Activated naive CD8-positive, alpha-beta T cell treated with anti-CD3 and anti-CD28 coated beads, Interleukin-2, amount 50 U/mL, for 16 hours (primary cell): ENCODE data around the gene XIST.
"Not testable (repeated sequence)": the region's sequence is repeated elsewhere in the genome, so short reads cannot be mapped to it uniquely, and the experiment has no call there.

ENCODE experiments used
- DNase-seq: peaks from one replicate; pipeline ENCODE4 v3.0.0-alpha.2; 2020; ENCODE audit warnings: low read depth, low spot score

The XIST gene

DNA sequence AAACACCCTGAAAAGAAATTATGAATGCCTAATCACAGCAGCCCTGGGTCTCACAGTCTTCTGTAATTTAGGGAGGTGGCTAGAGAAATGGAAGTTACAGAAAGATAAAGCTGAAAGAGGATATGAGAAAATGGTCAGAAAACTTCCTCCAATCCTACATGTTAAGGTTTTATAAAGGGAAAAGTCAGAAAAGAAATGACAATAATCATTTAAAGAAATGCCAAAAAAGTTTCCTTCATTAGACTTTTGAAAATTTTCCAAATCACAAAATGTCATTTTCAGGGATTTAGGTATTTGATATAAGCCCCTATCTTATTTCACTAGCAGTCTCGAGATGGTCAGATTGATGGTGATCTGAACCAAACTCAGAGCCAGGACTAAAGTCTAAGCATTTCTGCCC is 13.4 kb downstream of the XIST start:
- no peak for DNase-seq

DNA sequence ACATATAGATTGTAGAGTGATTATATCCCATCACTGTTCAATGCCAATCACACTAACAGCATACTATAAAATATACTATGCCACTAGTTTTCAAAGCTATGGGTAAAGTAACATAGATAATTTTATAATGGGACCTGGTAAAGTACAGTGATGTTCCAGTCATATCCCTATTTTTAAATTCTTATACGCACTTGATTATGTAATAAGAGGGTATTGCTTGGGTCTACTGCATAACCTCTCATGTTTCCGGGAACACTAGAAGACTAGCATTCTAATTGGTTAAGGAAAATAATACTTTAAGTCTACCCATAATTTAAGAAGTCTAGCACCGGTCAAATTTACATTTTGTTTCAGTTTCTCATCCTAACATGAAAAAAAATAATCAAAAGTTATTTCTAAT is 14.4 kb downstream of the XIST start:
- DNase-seq = no peak

DNA sequence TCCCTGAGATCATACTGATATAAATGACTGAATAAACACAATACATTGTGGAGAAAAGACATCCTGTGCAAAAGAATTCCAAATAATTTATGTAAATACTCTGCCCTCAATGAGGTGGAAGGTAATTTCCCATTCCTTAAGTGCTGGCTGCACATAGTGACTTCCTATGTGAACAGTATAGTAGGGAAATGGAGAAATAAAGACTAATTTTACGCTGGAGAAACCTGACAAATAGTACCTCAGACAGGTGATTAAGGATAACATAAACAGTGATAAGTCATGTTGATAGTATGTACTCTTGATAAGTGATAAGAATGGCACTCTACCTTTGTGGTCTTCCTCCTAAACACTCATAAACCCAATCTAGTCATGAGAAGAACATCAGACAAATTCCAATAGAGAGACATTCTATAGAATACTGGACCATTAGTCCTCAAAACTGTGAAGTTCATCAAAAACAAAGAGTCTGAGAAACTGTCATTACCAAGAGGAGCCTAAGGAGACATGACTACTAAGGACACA is 15.5 kb downstream of the XIST start:
- DNase-seq = no peak

DNA sequence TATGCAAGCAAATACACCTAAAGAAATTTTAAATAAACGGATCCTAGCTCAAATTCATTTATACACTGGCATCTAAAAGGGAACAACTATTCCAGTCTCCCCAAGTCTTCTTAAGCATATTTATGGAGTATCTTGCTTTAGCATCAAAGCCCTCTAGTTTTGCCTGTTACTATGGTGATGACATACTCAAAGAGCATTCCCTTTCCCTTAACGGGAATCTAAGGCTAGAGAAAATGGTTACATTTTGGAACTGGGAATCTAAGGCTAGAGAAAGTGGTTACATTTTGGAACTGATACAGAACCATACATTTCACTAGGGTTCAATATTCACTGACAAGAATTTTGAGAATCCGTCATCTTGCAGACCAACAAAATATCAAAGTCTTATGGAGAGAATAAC is 18.3 kb downstream of the XIST start:
- DNase-seq = no peak

DNA sequence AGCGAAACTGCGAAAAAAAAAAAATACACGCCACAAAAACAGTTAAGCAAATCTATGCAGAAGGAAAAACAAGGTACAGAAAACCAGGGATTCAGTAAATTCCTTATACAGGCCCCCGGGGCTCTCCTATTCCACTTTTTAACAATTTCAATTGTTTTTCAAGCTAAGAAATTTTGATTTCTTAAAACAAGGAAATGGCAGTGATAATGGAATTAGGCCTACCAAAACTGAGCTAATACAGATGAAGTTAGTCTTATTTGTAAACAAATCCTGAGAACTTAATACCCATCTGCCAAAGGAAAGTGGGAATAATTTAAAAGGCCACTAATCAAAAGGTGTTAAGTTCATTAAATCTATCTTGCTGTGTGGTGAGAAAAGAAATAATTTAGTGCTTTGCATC is 20.2 kb downstream of the XIST start:
- no peak for DNase-seq

DNA sequence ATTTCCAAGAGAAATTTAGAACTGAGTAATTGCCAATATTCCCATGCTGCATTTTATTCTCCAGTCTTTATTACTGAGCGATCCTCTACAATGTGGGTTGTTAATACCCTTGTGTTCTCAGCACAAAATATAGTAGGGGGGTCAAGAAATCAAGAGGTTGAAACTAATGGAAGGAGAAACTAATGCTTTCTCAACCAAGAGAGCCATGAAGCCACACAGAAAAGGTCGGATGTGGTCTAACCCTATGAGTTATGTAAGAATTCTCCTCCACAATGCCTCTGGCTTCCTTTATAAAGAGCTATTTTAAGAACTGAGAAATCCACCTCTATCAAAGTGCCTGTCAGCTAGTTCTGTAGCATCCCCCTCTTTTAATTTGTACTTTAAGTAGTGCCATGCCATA is 21.0 kb downstream of the XIST start:
- no peak for DNase-seq

DNA sequence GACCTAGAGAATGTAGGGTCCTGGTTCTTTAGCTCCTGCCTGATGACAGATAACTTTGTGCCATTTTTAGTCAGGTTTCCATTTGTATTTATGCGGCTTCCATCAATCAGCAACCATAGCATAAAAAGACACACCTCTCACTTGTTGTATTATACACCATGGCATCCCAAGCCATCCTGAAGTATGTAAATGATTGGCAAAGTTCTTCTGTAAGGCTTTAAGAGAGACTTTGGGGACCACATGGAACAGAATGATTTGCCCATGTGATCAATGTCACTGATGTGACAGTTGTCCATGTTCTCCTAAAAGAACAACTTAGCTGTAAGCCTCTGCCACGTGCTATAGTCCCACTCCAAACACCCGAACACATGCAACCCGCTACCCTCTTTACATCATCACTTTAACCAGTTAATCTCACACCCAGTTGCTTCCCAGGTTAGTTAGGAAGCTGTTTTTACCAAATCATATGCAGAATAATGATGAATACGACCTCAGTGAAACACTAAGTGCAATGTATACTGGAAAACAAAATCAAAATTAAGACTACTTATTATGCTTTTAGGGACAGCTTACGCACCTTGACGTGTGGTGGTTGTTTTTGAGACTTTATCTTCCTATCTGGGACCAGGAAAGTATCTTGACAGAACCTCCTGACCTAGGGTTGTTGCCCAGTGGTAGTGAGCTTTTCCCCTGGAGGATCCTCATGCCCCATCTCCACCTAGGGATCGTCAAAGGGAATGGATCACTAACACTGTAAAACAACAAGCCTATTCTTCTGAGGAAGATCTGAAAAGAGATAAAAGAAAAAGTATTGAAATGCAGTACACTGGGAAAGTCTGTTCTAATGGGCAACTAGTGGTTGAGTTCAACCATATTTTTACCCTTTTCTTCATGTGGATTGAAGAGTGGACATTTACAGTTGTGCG is 21.8 kb downstream of the XIST start:
- no peak for DNase-seq

DNA sequence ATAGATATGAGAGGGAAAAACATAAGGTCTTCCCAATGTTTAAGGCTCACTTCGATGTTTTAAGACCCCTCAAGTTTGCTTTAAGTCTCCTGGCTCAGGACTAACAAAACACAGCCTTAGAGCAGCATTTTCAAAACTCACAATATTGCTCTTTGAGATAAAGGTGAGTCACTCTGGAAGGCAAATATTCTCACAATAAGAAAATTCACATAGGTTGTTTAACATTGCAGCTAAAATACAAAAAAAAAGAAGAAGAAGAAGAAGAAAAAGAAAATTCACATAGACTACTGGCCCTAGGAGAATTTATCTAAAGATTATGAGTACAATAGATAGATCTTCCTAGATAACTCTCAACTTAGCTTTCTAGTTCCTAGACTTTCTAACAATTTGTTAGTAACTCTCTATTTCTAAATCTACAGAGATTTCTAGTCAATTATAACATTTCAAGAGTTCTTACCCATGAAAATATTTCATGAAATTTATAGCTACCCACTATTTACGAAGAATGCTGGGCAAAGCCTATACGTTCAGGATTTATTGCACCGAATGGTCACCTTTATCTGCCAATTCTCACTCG is 22.5 kb downstream of the XIST start:
- DNase-seq = no peak

DNA sequence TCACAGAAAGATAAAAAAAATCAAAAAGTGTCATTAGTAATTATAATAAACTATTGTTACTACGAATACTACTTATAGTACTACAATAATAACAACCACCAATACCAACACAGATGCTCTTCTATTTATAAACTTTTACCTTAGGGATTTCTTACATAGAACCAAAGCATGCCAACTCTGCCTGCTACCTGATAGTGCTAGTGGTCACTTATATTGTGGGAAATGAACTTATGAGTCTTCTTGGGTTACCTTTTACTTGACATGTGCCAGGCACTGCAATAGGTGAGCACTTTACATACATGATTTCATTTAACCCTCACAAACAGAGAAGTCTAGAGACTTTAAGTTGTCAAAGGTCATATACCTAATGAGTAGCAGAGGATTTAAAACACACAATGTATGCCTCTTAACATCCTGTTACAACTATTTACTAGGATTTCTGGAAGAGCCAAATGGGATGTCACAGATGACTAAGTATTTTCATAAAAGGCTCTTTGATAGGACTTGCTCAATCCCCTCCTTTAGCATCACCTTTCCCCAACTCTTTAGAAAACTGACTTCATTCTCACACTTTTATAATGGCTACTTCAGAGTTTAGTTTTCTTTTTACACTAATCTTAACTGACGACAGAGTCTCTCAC is 24.3 kb downstream of the XIST start:
- no peak for DNase-seq

DNA sequence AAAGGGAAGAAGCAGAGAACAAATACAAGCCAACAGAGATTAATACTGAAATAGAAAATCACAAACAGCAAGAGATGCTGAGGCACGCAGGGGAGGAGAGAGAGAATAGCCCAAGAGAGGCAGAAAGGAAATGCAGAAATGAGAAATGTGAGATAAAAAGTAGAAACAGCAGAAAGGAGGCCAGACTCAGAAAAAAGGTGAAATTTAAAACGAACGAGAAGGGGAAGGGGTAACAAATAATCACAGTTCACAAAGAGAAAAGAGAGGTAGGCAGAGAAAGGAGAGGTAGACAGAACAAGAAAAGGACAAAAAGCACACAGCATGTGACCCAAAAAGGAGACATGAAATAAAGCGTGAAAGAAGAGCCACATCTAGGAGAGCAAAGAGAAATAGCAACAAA is 25.1 kb downstream of the XIST start:
- DNase-seq = no peak

DNA sequence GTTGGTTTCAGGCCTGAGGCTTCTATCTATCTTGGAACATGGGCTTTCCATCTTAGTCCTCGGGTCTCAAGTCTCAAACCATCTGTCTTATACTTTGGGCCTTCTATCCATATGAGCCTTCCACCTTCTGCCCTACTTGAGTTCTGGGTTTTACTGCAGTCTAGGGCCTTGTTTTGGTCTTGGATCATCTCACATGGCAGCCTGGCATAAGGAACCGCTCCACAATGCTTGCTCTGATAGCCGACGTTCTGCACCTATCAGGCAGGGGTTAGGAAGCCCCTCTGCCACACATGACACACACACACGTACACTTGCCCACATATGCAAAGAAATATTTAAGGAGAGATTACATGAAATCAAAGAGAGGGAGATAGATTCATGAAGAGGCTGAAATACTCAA is 25.5 kb downstream of the XIST start:
- no peak for DNase-seq

DNA sequence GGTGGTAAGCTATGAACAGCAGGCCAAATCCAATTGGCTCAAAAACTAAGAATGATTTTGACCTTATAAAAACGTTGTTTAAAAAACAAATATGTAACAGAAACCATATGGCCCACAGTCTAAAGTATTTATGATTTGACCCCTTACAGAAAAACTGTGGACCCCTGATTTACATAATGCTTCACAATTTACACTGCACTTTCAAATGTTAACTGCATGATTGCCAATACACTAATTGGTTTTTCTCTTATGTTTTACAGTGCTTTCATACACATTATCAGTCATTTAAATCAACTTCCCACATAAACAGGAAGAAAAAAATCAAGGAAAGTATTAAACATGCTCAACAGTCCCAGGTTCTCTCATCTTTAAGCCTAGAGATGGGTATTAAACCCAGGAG is 26.9 kb downstream of the XIST start:
- no peak for DNase-seq

DNA sequence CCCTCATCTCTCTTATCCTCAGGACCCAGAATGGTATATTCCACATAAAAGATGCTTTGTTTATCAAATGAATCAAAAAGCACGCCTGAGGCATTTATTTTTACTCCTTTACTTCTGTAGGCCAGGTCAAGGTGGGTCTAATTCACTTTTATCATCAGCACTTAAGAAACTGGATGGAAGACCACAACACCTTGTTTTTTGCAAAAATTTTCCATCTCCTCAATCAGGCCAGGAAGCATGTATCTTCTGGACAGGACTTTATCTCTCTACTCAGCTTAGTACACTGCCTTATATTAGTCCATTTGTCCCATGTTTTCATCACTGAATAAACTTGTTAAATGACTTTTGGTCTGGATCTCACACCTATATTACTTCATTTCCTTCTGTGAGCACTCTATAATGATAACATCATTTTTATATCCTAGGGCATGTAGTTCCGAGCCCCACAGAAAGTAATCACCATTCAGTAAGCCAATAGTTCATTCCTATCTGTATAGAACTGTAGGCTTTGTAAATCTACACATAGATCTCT is 29.0 kb downstream of the XIST start:
- DNase-seq = no peak

DNA sequence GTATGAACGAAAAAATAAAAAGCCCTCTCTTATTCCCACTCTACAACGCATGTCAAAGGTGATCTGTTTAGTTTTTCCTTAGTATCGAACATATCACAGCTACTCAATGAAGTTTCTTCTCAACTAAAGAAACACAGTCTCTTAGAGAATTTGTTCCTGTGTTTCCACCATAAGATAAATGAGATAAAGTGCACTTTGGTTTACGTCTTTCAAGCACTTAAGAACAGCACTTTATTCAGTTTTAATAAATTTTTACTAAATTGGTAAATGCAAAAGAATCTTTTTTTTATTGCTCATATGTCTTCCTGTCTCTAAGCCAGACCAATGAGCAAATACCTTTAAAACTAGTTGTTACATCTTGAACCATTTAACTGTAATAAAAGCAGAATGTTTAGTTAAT is 29.7 kb downstream of the XIST start:
- no peak for DNase-seq

DNA sequence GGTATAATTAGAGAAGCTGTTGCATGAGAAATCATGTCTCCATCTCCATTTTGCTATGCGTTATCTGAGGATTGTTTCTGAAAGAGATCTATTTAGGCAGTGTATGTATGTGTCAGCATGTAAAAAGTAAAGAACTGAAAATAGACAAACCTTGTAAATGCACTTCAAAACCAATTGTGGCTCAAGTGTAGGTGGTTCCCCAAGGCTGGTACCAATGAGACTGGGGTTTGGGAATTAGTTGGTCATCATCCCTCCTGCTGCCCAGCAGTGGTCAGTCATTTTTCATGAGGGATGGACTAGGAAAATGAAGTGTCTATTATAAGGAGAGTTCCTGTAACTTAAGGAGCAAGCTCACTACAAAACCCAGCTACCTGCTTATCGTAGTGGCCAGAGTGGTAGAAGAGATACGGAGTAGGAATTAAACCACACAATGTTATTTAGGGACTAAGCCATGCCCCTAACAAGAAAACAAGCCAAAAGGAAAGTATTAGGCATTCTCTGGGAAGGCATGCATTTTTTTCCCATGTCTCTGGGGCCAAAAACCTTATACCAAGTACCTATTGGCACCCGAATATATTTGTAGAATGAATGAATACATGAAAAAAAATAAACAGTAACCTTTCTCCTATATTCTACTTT is 30.5 kb downstream of the XIST start:
- DNase-seq = no peak

DNA sequence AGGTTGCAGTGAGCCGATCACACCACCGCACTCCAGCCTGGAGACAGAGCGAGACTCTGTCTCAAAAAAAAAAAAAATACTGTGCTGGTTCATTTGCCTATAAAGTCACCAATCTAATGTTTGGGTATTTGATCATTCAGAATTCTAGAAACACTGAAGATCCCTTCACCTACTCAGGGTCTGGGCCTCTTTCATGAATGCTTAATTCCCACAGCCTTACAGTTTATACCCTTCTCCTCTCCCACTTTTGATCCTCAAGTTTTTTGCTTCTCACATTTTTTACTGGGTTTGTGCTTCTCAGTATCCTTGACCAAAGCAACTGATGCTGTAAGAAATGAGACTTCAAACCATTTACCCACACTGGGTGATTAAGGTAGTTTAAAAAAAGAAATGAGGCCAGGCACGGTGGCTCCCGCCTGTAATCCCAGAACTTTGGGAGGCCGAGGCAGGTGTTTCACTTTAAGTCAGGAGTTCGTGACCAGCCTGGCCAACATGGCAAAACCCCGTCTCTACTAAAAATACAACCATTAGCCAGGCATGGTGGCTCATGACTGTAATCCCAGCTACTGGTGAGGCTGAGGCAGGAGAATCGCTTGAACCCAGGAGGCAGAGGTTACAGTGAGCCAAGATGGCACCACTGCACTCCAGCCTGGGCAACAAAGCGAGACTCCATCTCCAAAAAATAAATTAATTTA is 32.5 kb downstream of the XIST start:
- DNase-seq = not testable (repeated sequence)

DNA sequence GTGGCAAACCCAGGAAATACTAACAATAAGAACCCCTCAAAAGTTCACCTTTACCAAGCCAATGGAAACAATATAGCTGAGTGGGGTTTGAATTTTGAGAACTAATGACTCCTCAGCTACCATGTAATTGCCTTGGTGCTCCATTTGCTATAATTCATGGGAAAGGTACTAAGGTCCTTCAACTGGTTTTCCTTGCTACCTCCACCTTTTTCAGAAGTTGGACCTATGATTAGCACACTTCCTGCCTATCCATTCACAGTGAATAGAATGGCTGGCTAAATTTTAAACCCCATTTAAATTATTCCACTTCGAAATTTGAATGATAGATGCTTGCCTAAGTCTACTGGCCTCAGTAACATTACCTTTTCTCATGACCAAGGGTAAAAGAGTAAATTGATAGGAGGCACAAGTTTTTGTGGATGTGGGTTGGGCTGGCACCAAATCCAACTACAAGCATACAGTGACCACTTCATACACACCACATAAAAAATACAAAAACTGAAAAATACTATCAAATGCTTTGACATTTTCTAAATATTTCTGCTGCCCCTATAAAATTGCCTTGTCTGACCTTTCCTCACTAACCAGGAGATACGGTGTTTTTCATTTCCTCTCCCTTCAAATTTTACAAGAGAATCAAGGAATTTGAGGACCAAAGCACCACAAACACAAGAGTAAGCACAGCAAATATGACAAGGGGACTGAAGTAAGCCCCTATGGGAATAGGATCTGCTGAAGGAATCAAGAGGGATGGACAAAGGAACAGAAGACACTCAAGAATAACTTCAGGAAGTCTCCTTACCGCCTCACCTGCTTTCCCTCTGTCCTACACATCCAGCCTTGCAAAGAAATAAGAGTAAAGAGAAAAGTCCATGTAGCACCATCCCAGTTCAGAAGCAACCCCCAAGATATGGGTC is 34.1 kb downstream of the XIST start:
- no peak for DNase-seq

DNA sequence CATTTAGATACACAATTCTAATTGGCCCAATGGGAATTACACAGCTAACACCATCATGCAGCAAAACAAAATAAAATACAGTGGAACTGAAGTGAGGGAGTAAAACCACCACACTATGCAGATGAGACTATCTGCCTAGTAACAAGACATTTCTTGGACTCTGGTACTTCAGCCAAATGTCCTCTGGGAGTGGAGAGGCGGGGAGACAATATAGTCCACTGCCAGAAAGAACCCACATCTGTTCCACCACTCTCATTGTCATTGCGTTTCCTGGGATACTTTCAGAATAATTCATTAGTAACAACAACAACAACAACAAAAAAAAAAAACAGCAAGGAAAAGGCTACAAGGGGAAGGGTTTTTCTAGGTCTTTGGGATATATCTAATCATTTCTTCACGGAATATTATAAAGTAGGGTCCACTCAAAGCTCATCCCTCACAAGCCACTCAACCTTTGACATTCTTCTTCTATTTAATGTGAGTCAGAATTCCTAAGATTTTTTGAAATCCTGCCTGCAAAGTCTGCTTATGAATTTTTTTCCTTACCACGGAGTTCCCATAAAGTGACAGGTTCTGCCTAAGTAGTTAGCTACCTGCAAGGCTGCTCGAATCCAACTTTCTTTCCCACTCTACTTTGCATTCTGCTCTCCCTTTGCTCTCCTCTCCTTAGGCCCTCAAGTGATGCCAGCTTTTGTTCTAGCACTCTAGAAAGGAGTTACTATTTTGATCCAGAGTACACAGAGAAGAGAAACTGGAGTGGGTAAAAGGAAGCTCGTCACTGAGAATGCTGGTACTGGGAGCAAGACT is 34.9 kb downstream of the XIST start:
- DNase-seq = no peak

DNA sequence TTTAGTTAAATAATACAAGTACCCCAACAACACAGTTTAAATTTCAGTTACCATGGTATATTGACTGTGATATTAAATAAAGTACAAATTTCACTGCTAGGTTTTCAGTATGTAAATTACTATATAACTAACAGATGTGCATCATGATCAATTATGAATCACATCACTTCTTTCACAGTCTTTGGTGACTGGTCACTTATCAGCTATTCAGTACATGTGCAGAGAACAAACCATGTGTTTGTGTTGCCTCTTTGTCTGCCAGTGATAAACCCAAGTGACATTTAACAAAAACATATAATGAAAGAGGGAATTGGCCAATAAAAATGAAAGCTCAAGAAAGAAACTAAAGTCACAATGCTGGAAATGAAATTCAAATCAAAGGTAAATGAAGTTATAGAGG is 40.3 kb downstream of the XIST start:
- no peak for DNase-seq
